OCI-LY1 (cell line): ENCODE measurements around the gene TMEM239.

Source experiments
- H2AFZ ChIP-seq: fragments of 200-600 bp; sonication (generic), shearing (Covaris generic); 2 replicates; pipeline ENCODE4 v1.6.0; 2014; ENCODE audit warnings: antibody characterized with exemption, mild to moderate bottlenecking, low read length
- H3F3A ChIP-seq: fragments of 200-600 bp; sonication (generic), shearing (Covaris generic); 2 replicates; pipeline ENCODE4 v1.6.0; 2014; ENCODE audit warnings: mild to moderate bottlenecking, antibody characterized with exemption, low read length, moderate library complexity; ENCODE audit not compliant: insufficient read depth
- H3K27ac ChIP-seq: fragments of 200-600 bp; sonication (generic); 2 replicates; pipeline ENCODE4 v1.5.1; 2014; ENCODE audit warnings: low read length, mixed run types, mild to moderate bottlenecking, low read depth; ENCODE audit not compliant: poor library complexity, severe bottlenecking
- H3K27me3 ChIP-seq: fragments of 200-600 bp; sonication (generic); 2 replicates; pipeline ENCODE4 v1.6.0; 2014; ENCODE audit warnings: antibody characterized with exemption, mild to moderate bottlenecking, low read length, moderate library complexity; ENCODE audit not compliant: insufficient read depth
- H3K36me3 ChIP-seq: fragments of 200-600 bp; sonication (generic); 2 replicates; pipeline ENCODE4 v1.6.1; 2014; ENCODE audit warnings: mild to moderate bottlenecking, antibody characterized with exemption, low read length, moderate library complexity, mixed read lengths; ENCODE audit not compliant: insufficient read depth
- H3K4me1 ChIP-seq: fragments of 200-600 bp; sonication (generic); 2 replicates; pipeline ENCODE4 v1.5.1; 2014; ENCODE audit warnings: mild to moderate bottlenecking, low read length, moderate library complexity; ENCODE audit not compliant: insufficient read depth, severe bottlenecking
- H3K4me2 ChIP-seq: fragments of 200-600 bp; sonication (generic), shearing (Covaris generic); 2 replicates; pipeline ENCODE4 v1.6.1; 2014; ENCODE audit warnings: low read length
- H3K4me3 ChIP-seq: fragments of 200-600 bp; sonication (generic); 2 replicates; pipeline ENCODE4 v1.5.1; 2014; ENCODE audit warnings: low read length, low read depth, mild to moderate bottlenecking, mixed read lengths; ENCODE audit not compliant: poor library complexity, severe bottlenecking
- H3K79me2 ChIP-seq: fragments of 200-600 bp; shearing (Covaris generic); 2 replicates; pipeline ENCODE4 v1.6.1; 2016; ENCODE audit warnings: mixed run types, low read length, mixed read lengths; ENCODE audit not compliant: insufficient read depth
- H3K9ac ChIP-seq: fragments of 200-600 bp; sonication (generic), shearing (Covaris generic); 2 replicates; pipeline ENCODE4 v1.6.1; 2014; ENCODE audit warnings: mild to moderate bottlenecking, low read length, mixed read lengths
- H3K9me2 ChIP-seq: fragments of 200-600 bp; sonication (generic), shearing (Covaris generic); 2 replicates; pipeline ENCODE4 v1.6.1; 2014; ENCODE audit warnings: low read depth, mild to moderate bottlenecking, low read length, mixed read lengths
- H3K9me3 ChIP-seq: fragments of 200-600 bp; shearing (Covaris generic); 2 replicates; pipeline ENCODE4 v1.6.1; 2014; ENCODE audit warnings: low read length, mixed read lengths
- H4K20me1 ChIP-seq: fragments of 200-600 bp; sonication (generic), shearing (Covaris generic); 2 replicates; pipeline ENCODE4 v1.6.0; 2016; ENCODE audit warnings: mild to moderate bottlenecking, low read length; ENCODE audit not compliant: insufficient read depth
- EZH2 ChIP-seq: fragments of 200-600 bp; sonication (generic), shearing (Covaris generic); IDR thresholded peaks from 2 replicates; pipeline ENCODE4 v1.8.0; 2017; ENCODE audit warnings: borderline replicate concordance, mixed run types, mild to moderate bottlenecking, antibody characterized with exemption, low read length, moderate library complexity, mixed read lengths
- TF ChIP-seq, protein P1 (sequence below): fragments of 200-600 bp; sonication (generic), shearing (Covaris generic); IDR thresholded peaks from 2 replicates; pipeline ENCODE4 v1.5.1; 2017; ENCODE audit warnings: mild to moderate bottlenecking, antibody characterized with exemption, low read length, moderate library complexity, mixed read lengths

Gene TMEM239

GRCh38 chr20:2846698-2847097, 30.5 kb downstream of the TMEM239 start:
- Histone ChIP-seq H3K9me3 (no peaks in the 10 kb centered on the region), H3K9me2 (no peaks in the 10 kb centered on the region), H3K9ac (no peak overlapping the region), H3K4me1 (peaks cover 4% of the 10 kb centered on the region), H3K36me3 (0 out of 2 replicates have a peak, but pooled peaks cover 3% of the 10 kb centered on the region), H2AFZ (no peak overlapping the region), H3K4me3 (no peak overlapping the region), H3K4me2 (no peak overlapping the region), H3K27me3 (no peaks in the 10 kb centered on the region), H3K27ac (no peak overlapping the region), H4K20me1 (no peaks in the 10 kb centered on the region), H3F3A (no peaks in the 10 kb centered on the region), H3K79me2 (no peaks in the 10 kb centered on the region)
- no peak for TF ChIP-seq EZH2
- TF ChIP-seq, protein P1, sequence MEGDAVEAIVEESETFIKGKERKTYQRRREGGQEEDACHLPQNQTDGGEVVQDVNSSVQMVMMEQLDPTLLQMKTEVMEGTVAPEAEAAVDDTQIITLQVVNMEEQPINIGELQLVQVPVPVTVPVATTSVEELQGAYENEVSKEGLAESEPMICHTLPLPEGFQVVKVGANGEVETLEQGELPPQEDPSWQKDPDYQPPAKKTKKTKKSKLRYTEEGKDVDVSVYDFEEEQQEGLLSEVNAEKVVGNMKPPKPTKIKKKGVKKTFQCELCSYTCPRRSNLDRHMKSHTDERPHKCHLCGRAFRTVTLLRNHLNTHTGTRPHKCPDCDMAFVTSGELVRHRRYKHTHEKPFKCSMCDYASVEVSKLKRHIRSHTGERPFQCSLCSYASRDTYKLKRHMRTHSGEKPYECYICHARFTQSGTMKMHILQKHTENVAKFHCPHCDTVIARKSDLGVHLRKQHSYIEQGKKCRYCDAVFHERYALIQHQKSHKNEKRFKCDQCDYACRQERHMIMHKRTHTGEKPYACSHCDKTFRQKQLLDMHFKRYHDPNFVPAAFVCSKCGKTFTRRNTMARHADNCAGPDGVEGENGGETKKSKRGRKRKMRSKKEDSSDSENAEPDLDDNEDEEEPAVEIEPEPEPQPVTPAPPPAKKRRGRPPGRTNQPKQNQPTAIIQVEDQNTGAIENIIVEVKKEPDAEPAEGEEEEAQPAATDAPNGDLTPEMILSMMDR, result no peak

DNA sequence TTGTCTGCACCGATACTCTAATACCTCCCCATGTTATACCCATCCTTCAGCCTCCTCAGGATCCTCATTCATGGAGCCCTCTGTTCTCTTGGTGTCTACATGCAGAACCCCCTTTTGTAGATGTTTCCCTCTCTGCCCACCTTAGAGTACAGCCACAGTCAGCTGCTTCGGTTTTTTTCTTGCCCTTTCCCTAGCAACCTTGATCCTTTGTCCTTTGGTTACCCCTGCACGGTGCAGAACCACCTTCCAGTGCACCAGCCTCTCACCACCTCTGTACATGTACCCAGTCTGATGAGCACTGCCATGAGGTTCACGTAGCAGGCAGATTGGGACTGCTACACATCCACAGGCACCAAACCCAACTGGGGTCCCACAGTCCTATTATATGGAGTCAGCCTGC, 31.6 kb downstream of the TMEM239 start:
- Histone ChIP-seq H2AFZ (no peak overlapping the region), H4K20me1 (no peaks in the 10 kb centered on the region), H3F3A (no peaks in the 10 kb centered on the region), H3K9me2 (no peaks in the 10 kb centered on the region), H3K9ac (no peak overlapping the region), H3K9me3 (no peaks in the 10 kb centered on the region), H3K27me3 (no peaks in the 10 kb centered on the region), H3K4me2 (no peak overlapping the region), H3K79me2 (no peaks in the 10 kb centered on the region), H3K4me3 (no peak overlapping the region), H3K27ac (no peak overlapping the region), H3K36me3 (0 out of 2 replicates have a peak, but pooled peaks cover 3% of the 10 kb centered on the region), H3K4me1 (peaks cover 12% of the 10 kb centered on the region)
- TF ChIP-seq, protein P1, result no peak
- TF ChIP-seq EZH2, result no peak

DNA sequence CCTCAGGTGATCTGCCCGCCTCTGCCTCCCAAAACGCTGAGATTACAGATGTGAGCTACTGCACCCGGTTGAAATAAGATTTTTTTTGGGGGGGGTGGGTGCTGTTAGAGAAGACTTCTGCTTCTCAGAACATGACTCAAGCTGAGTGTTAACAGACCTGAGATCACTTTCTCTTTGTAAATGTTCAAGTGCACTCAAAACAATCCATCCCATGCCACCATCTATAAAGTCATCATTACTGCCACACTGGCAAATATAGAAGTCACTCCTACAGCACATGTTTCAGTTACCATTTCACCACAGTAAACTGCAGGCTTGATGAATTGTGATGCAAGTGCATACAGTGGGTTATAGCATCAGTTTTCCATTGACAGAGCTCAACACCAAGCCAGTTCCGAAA, 33.4 kb downstream of the TMEM239 start:
- Histone ChIP-seq H3F3A (no peaks in the 10 kb centered on the region), H3K27ac (no peak overlapping the region), H3K36me3 (no peaks in the 10 kb centered on the region), H2AFZ (no peak overlapping the region), H3K9me2 (no peaks in the 10 kb centered on the region), H3K27me3 (no peaks in the 10 kb centered on the region), H3K79me2 (no peaks in the 10 kb centered on the region), H3K9ac (no peak overlapping the region), H3K4me3 (no peak overlapping the region), H4K20me1 (no peaks in the 10 kb centered on the region), H3K9me3 (no peaks in the 10 kb centered on the region), H3K4me1 (peaks cover 13% of the 10 kb centered on the region), H3K4me2 (no peak overlapping the region)
- TF ChIP-seq, protein P1, result no peak
- no peak for TF ChIP-seq EZH2
